ENCODE results near the gene ZNF775. TPM values are rescaled to one million over a fixed set of nuclear protein-coding genes. Genes with fewer than 3 reads are reported as not detected.

Gene ZNF775
- total and polyA plus RNA-seq, 2 experiments from 2014 or later = 0.75 to 3.9 TPM

GRCh38 chr7:150356265-150356897 is 22.7 kb upstream of the ZNF775 start:
- H3K9me3 ChIP-seq (ENCODE audit: low read depth) = no peaks in the 10 kb centered on the region
- no peaks in the 10 kb centered on the region for H3F3A ChIP-seq (ENCODE audit: insufficient read depth)
- no peak overlapping the region for H3K27ac ChIP-seq
- peak overlapping the region; percentile 49 for H2AFZ ChIP-seq
- H3K27me3 ChIP-seq (replicated peaks; ENCODE audit: insufficient read depth) = no peaks in the 10 kb centered on the region
- no peak overlapping the region for H3K9ac ChIP-seq
- 22 to 30% methylated on average over 6 of the region's 6 CpGs for WGBS, 2 experiments (ENCODE audit: low coverage in 1 of 2, low lambda C conversion rate in 2 of 2, missing lambda C conversion rate in 2 of 2)
- TF ChIP-seq EZH2phosphoT487 (IDR thresholded peaks at IDR 0.05; ENCODE audit: insufficient read depth, low read depth) (no peak), EZH2 (IDR thresholded peaks at IDR 0.05; ENCODE audit: insufficient read depth, poor library complexity, severe bottlenecking) (no peak)
- no peaks in the 10 kb centered on the region for H3K9me2 ChIP-seq (ENCODE audit: insufficient read depth)
- DNase-seq = peak; percentile 48
- no peaks in the 10 kb centered on the region for H3K79me2 ChIP-seq (ENCODE audit: insufficient read depth)
- in situ Hi-C loops (cut with MboI) = no loop called here
- no peaks in the 10 kb centered on the region for H3K4me1 ChIP-seq (ENCODE audit: insufficient read depth)
- no peaks in the 10 kb centered on the region for H3K36me3 ChIP-seq (ENCODE audit: low read depth)
- H3K4me2 ChIP-seq (ENCODE audit: unreplicated experiment) = no peak overlapping the region
- H4K20me1 ChIP-seq (ENCODE audit: insufficient read depth) = no peaks in the 10 kb centered on the region
- no peak overlapping the region for H3K4me3 ChIP-seq

GRCh38 chr7:150357270-150357669 is 21.9 kb upstream of the ZNF775 start:
- no peaks in the 10 kb centered on the region for H3K4me1 ChIP-seq (ENCODE audit: insufficient read depth)
- H3K4me3 ChIP-seq = no peak overlapping the region
- H3K4me2 ChIP-seq (ENCODE audit: unreplicated experiment) = no peak overlapping the region
- no peaks in the 10 kb centered on the region for H3K27me3 ChIP-seq (replicated peaks; ENCODE audit: insufficient read depth)
- H3K27ac ChIP-seq = no peak overlapping the region
- 45 to 47% methylated on average over 9 of the region's 9 CpGs for WGBS, 2 experiments (ENCODE audit: low coverage in 1 of 2, low lambda C conversion rate in 2 of 2, missing lambda C conversion rate in 2 of 2)
- H3K9me3 ChIP-seq (ENCODE audit: low read depth) = no peaks in the 10 kb centered on the region
- no peak for DNase-seq
- H3K9me2 ChIP-seq (ENCODE audit: insufficient read depth) = no peaks in the 10 kb centered on the region
- no peaks in the 10 kb centered on the region for H3K79me2 ChIP-seq (ENCODE audit: insufficient read depth)
- TF ChIP-seq EZH2phosphoT487 (IDR thresholded peaks at IDR 0.05; ENCODE audit: insufficient read depth, low read depth) (no peak), EZH2 (IDR thresholded peaks at IDR 0.05; ENCODE audit: insufficient read depth, poor library complexity, severe bottlenecking) (no peak)
- in situ Hi-C loops (cut with MboI) = no loop called here
- H3K36me3 ChIP-seq (ENCODE audit: low read depth) = no peaks in the 10 kb centered on the region
- H3K9ac ChIP-seq = no peak overlapping the region
- H2AFZ ChIP-seq = peak overlapping the region; percentile 34; the same call in 1 of the 2 replicates
- no peaks in the 10 kb centered on the region for H4K20me1 ChIP-seq (ENCODE audit: insufficient read depth)
- no peaks in the 10 kb centered on the region for H3F3A ChIP-seq (ENCODE audit: insufficient read depth)

- DNase-seq = no peak
- H4K20me1 ChIP-seq (ENCODE audit: insufficient read depth) = no peaks in the 10 kb centered on the region
- TF ChIP-seq EZH2 (IDR thresholded peaks at IDR 0.05; ENCODE audit: insufficient read depth, poor library complexity, severe bottlenecking) (no peak), EZH2phosphoT487 (IDR thresholded peaks at IDR 0.05; ENCODE audit: insufficient read depth, low read depth) (no peak)
- no peak overlapping the region for H3K9ac ChIP-seq
- WGBS, 2 experiments (ENCODE audit: low coverage in 1 of 2, low lambda C conversion rate in 2 of 2, missing lambda C conversion rate in 2 of 2) = 78 to 81% methylated on average over 13 of the region's 13 CpGs
- no peak overlapping the region for H3K4me2 ChIP-seq (ENCODE audit: unreplicated experiment)
- H3K27ac ChIP-seq = no peak overlapping the region
- H3K4me1 ChIP-seq (ENCODE audit: insufficient read depth) = no peaks in the 10 kb centered on the region
- in situ Hi-C loops (cut with MboI) = no loop called here
- peak overlapping the region; percentile 34; the same call in 1 of the 2 replicates for H2AFZ ChIP-seq
- no peaks in the 10 kb centered on the region for H3K36me3 ChIP-seq (ENCODE audit: low read depth)
- H3K79me2 ChIP-seq (ENCODE audit: insufficient read depth) = no peaks in the 10 kb centered on the region
- no peaks in the 10 kb centered on the region for H3K9me2 ChIP-seq (ENCODE audit: insufficient read depth)
- no peaks in the 10 kb centered on the region for H3K9me3 ChIP-seq (ENCODE audit: low read depth)
- no peaks in the 10 kb centered on the region for H3F3A ChIP-seq (ENCODE audit: insufficient read depth)
- H3K27me3 ChIP-seq (replicated peaks; ENCODE audit: insufficient read depth) = no peaks in the 10 kb centered on the region
- no peak overlapping the region for H3K4me3 ChIP-seq
Measured at GRCh38 chr7:150357771-150358427, 21.2 kb upstream of the ZNF775 start.

- no peak overlapping the region for H3K27ac ChIP-seq
- H3F3A ChIP-seq (ENCODE audit: insufficient read depth) = no peaks in the 10 kb centered on the region
- no peak overlapping the region for H3K9ac ChIP-seq
- no peak for TF ChIP-seq EZH2 (IDR thresholded peaks at IDR 0.05; ENCODE audit: insufficient read depth, poor library complexity, severe bottlenecking)
- no peak for TF ChIP-seq EZH2phosphoT487 (IDR thresholded peaks at IDR 0.05; ENCODE audit: insufficient read depth, low read depth)
- in situ Hi-C loops (cut with MboI) = no loop called here
- no peaks in the 10 kb centered on the region for H3K79me2 ChIP-seq (ENCODE audit: insufficient read depth)
- WGBS, 2 experiments (ENCODE audit: low coverage in 1 of 2, low lambda C conversion rate in 2 of 2, missing lambda C conversion rate in 2 of 2) = 92 to 94% methylated on average over 4 of the region's 4 CpGs
- no peaks in the 10 kb centered on the region for H3K9me2 ChIP-seq (ENCODE audit: insufficient read depth)
- no peaks in the 10 kb centered on the region for H3K4me1 ChIP-seq (ENCODE audit: insufficient read depth)
- H3K4me2 ChIP-seq (ENCODE audit: unreplicated experiment) = no peak overlapping the region
- DNase-seq = no peak
- no peaks in the 10 kb centered on the region for H3K27me3 ChIP-seq (replicated peaks; ENCODE audit: insufficient read depth)
- H2AFZ ChIP-seq = no peak overlapping the region
- no peak overlapping the region for H3K4me3 ChIP-seq
- H4K20me1 ChIP-seq (ENCODE audit: insufficient read depth) = no peaks in the 10 kb centered on the region
- no peaks in the 10 kb centered on the region for H3K9me3 ChIP-seq (ENCODE audit: low read depth)
- no peaks in the 10 kb centered on the region for H3K36me3 ChIP-seq (ENCODE audit: low read depth)
Measured at GRCh38 chr7:150358433-150358832, 20.7 kb upstream of the ZNF775 start.
